Measurements from ENCODE around the gene FCRLB. TPM values are rescaled to one million over a fixed set of nuclear protein-coding genes. Genes with fewer than 3 reads are reported as not detected.

Gene FCRLB
- total RNA-seq, 1 donor from 2014 or later = 0.36 TPM

DNA sequence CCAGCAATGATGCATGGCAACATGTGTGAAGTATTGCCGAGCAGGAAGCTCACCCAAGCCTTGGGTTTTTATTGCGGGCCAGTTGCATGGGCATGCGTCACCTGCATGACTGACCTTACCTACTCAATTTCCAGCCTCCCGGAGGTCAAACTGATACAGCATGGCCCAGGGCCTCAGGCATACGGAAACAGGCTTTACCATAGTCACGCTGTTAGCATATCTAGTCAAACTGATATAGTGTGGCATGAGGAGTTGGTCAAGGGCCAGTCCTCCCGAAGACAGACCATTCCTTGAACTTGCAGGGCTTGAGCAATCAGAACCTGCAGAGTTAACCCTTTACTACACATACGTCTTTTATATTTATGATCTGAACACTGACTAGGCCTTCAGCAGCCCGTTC is 21.9 kb downstream of the FCRLB start:
- DNase-seq (ENCODE audit: low spot score) = no peak
- TF ChIP-seq, protein P1, sequence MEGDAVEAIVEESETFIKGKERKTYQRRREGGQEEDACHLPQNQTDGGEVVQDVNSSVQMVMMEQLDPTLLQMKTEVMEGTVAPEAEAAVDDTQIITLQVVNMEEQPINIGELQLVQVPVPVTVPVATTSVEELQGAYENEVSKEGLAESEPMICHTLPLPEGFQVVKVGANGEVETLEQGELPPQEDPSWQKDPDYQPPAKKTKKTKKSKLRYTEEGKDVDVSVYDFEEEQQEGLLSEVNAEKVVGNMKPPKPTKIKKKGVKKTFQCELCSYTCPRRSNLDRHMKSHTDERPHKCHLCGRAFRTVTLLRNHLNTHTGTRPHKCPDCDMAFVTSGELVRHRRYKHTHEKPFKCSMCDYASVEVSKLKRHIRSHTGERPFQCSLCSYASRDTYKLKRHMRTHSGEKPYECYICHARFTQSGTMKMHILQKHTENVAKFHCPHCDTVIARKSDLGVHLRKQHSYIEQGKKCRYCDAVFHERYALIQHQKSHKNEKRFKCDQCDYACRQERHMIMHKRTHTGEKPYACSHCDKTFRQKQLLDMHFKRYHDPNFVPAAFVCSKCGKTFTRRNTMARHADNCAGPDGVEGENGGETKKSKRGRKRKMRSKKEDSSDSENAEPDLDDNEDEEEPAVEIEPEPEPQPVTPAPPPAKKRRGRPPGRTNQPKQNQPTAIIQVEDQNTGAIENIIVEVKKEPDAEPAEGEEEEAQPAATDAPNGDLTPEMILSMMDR (IDR thresholded peaks at IDR 0.05; ENCODE audit: unreplicated experiment) = no peak
- peaks cover 3% of the 10 kb centered on the region for H3K27me3 Mint-ChIP-seq (ENCODE audit: unreplicated experiment)
- H3K4me1 Mint-ChIP-seq (ENCODE audit: unreplicated experiment) = peaks cover 6% of the 10 kb centered on the region
- no peaks in the 10 kb centered on the region for H3K9me3 Mint-ChIP-seq (ENCODE audit: unreplicated experiment)
- H3K27ac Mint-ChIP-seq (ENCODE audit: unreplicated experiment) = no peak overlapping the region
- H3K4me3 Mint-ChIP-seq (ENCODE audit: unreplicated experiment) = no peak overlapping the region
- no peaks in the 10 kb centered on the region for H3K36me3 Mint-ChIP-seq (ENCODE audit: low read depth, unreplicated experiment)

DNA sequence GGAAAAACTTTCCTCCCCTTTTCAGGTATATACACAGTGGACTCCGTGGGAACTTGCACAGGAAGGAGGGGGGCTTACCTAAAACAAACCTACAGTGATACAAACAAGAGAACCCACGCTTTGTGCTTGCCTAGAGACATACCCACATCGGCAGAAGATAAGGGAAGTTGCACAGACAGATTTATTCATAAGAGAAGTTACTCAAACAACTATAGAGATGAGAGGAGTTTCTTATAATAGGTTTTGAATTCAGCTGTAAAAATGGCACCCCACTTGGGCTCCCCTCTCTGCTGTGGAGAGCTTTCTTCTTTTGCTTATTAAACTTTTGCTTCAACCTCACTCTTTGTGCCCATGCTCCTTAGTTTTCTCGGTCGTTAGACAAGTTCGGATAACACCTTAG is 26.5 kb downstream of the FCRLB start:
- TF ChIP-seq, protein P1 (IDR thresholded peaks at IDR 0.05; ENCODE audit: unreplicated experiment) = no peak
- DNase-seq (ENCODE audit: low spot score) = no peak
- Mint-ChIP-seq H3K36me3 (ENCODE audit: low read depth, unreplicated experiment) (no peaks in the 10 kb centered on the region), H3K9me3 (ENCODE audit: unreplicated experiment) (no peaks in the 10 kb centered on the region), H3K27ac (ENCODE audit: unreplicated experiment) (no peak overlapping the region), H3K27me3 (ENCODE audit: unreplicated experiment) (peaks cover 7% of the 10 kb centered on the region), H3K4me3 (ENCODE audit: unreplicated experiment) (no peak overlapping the region), H3K4me1 (ENCODE audit: unreplicated experiment) (peaks cover 13% of the 10 kb centered on the region)

DNA sequence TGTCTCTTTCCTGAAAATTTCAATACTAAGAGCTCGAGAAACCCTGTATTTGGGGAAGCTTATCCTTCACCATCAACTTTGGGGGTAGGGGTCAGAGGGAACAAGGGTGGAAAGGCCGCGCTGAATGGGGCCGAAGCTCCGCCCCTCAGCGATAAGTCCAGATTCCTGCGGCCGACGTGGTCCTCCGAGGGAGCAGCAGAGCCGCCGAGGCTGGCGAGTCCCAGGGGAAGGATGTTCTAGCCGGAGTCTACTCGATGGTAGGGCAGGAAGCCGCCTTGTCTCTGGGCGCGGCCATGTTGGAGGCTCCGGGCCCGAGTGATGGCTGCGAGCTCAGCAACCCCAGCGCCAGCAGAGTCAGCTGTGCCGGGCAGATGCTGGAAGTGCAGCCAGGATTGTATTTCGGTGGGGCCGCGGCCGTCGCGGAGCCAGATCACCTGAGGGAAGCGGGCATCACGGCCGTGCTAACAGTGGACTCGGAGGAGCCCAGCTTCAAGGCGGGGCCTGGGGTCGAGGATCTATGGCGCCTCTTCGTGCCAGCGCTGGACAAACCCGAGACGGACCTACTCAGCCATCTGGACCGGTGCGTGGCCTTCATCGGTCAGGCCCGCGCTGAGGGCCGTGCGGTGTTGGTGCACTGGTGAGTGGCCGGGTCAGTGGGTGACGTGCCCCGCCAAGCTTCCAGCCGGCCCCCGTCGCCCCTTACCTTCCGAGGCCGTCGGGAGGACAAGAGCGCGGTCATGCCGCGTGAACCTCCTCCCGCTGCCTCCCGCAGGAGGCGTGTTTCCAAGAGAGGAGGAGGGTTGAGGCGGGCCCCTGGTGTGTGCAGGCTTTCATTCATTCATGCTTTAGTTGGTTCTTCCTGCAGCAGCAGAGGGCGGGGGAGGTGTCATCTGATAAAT is 28.4 kb downstream of the FCRLB start, which contains the start of gene DUSP12:
DUSP12 (plus strand) TSS at position 278 of the 899 bp plus-strand sequence; CDS start at position 294, 16 bp downstream.
- peak within 1 kb of the TSS; percentile 98 for H3K4me3 Mint-ChIP-seq (ENCODE audit: unreplicated experiment)
- H3K27me3 Mint-ChIP-seq (ENCODE audit: unreplicated experiment) = peaks cover 8% of the 10 kb centered on the region
- H3K27ac Mint-ChIP-seq (ENCODE audit: unreplicated experiment) = peak within 1 kb of the TSS; percentile 95
- TF ChIP-seq, protein P1 (IDR thresholded peaks at IDR 0.05; ENCODE audit: unreplicated experiment) = no peak
- DNase-seq (ENCODE audit: low spot score) = peak; percentile 91
- no peaks in the 10 kb centered on the region for H3K9me3 Mint-ChIP-seq (ENCODE audit: unreplicated experiment)
- H3K4me1 Mint-ChIP-seq (ENCODE audit: unreplicated experiment) = peaks cover 9% of the 10 kb centered on the region
- peaks cover 13% of the 10 kb centered on the region for H3K36me3 Mint-ChIP-seq (ENCODE audit: low read depth, unreplicated experiment)

DNA sequence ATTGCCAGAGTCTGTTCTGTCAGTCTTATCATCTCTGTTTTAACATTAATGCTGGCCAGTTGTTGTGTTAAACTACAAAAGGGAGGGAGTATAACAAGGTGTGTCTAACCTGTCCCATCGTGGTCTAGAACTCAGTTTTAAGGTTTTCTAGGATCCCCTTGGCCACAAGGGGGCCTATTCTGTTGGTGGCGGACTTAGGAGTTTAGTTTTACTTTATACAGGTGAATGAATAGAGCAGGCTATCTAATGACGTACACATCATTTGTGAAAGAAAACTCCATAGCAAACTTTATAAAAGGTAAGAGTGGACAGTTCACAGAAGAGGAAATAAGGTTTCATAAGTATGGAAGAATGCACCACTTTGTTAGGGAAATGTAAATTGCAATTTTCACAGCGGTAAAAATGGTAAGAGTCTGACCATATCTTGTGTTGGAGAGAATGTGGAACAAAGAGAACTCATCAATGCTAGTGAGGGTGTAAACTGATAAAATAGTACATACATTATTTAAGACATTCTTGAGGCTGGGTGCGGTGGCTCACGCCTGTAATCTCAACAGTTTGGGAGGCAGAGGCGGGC is 42.3 kb downstream of the FCRLB start:
- TF ChIP-seq, protein P1 (IDR thresholded peaks at IDR 0.05; ENCODE audit: unreplicated experiment) = peak; percentile 46
- peaks cover 2% of the 10 kb centered on the region for H3K27me3 Mint-ChIP-seq (ENCODE audit: unreplicated experiment)
- H3K9me3 Mint-ChIP-seq (ENCODE audit: unreplicated experiment) = no peaks in the 10 kb centered on the region
- no peak overlapping the region for H3K27ac Mint-ChIP-seq (ENCODE audit: unreplicated experiment)
- H3K36me3 Mint-ChIP-seq (ENCODE audit: low read depth, unreplicated experiment) = no peaks in the 10 kb centered on the region
- peak overlapping the region; percentile 5 for H3K4me3 Mint-ChIP-seq (ENCODE audit: unreplicated experiment)
- peaks cover 17% of the 10 kb centered on the region for H3K4me1 Mint-ChIP-seq (ENCODE audit: unreplicated experiment)
- DNase-seq (ENCODE audit: low spot score) = no peak
